OCI-LY1 (cell line): ENCODE data around the gene BRD3.

ENCODE experiments used
- H2AFZ ChIP-seq: fragments of 200-600 bp; sonication (generic), shearing (Covaris generic); 2 replicates; pipeline ENCODE4 v1.6.0; 2014; ENCODE audit warnings: antibody characterized with exemption, mild to moderate bottlenecking, low read length
- H3F3A ChIP-seq: fragments of 200-600 bp; sonication (generic), shearing (Covaris generic); 2 replicates; pipeline ENCODE4 v1.6.0; 2014; ENCODE audit warnings: mild to moderate bottlenecking, antibody characterized with exemption, low read length, moderate library complexity; ENCODE audit not compliant: insufficient read depth
- H3K27ac ChIP-seq: fragments of 200-600 bp; sonication (generic); 2 replicates; pipeline ENCODE4 v1.5.1; 2014; ENCODE audit warnings: low read length, mixed run types, mild to moderate bottlenecking, low read depth; ENCODE audit not compliant: poor library complexity, severe bottlenecking
- H3K27me3 ChIP-seq: fragments of 200-600 bp; sonication (generic); 2 replicates; pipeline ENCODE4 v1.6.0; 2014; ENCODE audit warnings: antibody characterized with exemption, mild to moderate bottlenecking, low read length, moderate library complexity; ENCODE audit not compliant: insufficient read depth
- H3K36me3 ChIP-seq: fragments of 200-600 bp; sonication (generic); 2 replicates; pipeline ENCODE4 v1.6.1; 2014; ENCODE audit warnings: mild to moderate bottlenecking, antibody characterized with exemption, low read length, moderate library complexity, mixed read lengths; ENCODE audit not compliant: insufficient read depth
- H3K4me1 ChIP-seq: fragments of 200-600 bp; sonication (generic); 2 replicates; pipeline ENCODE4 v1.5.1; 2014; ENCODE audit warnings: mild to moderate bottlenecking, low read length, moderate library complexity; ENCODE audit not compliant: insufficient read depth, severe bottlenecking
- H3K4me2 ChIP-seq: fragments of 200-600 bp; sonication (generic), shearing (Covaris generic); 2 replicates; pipeline ENCODE4 v1.6.1; 2014; ENCODE audit warnings: low read length
- H3K4me3 ChIP-seq: fragments of 200-600 bp; sonication (generic); 2 replicates; pipeline ENCODE4 v1.5.1; 2014; ENCODE audit warnings: low read length, low read depth, mild to moderate bottlenecking, mixed read lengths; ENCODE audit not compliant: poor library complexity, severe bottlenecking
- H3K79me2 ChIP-seq: fragments of 200-600 bp; shearing (Covaris generic); 2 replicates; pipeline ENCODE4 v1.6.1; 2016; ENCODE audit warnings: mixed run types, low read length, mixed read lengths; ENCODE audit not compliant: insufficient read depth
- H3K9ac ChIP-seq: fragments of 200-600 bp; sonication (generic), shearing (Covaris generic); 2 replicates; pipeline ENCODE4 v1.6.1; 2014; ENCODE audit warnings: mild to moderate bottlenecking, low read length, mixed read lengths
- H3K9me2 ChIP-seq: fragments of 200-600 bp; sonication (generic), shearing (Covaris generic); 2 replicates; pipeline ENCODE4 v1.6.1; 2014; ENCODE audit warnings: low read depth, mild to moderate bottlenecking, low read length, mixed read lengths
- H3K9me3 ChIP-seq: fragments of 200-600 bp; shearing (Covaris generic); 2 replicates; pipeline ENCODE4 v1.6.1; 2014; ENCODE audit warnings: low read length, mixed read lengths
- H4K20me1 ChIP-seq: fragments of 200-600 bp; sonication (generic), shearing (Covaris generic); 2 replicates; pipeline ENCODE4 v1.6.0; 2016; ENCODE audit warnings: mild to moderate bottlenecking, low read length; ENCODE audit not compliant: insufficient read depth
- EZH2 ChIP-seq: fragments of 200-600 bp; sonication (generic), shearing (Covaris generic); IDR thresholded peaks from 2 replicates; pipeline ENCODE4 v1.8.0; 2017; ENCODE audit warnings: borderline replicate concordance, mixed run types, mild to moderate bottlenecking, antibody characterized with exemption, low read length, moderate library complexity, mixed read lengths
- TF ChIP-seq, protein P1 (sequence below): fragments of 200-600 bp; sonication (generic), shearing (Covaris generic); IDR thresholded peaks from 2 replicates; pipeline ENCODE4 v1.5.1; 2017; ENCODE audit warnings: mild to moderate bottlenecking, antibody characterized with exemption, low read length, moderate library complexity, mixed read lengths

Gene BRD3

GRCh38 chr9:134028575-134029247 is 39.1 kb downstream of the BRD3 start:
- no peak overlapping the region for H3K27ac ChIP-seq
- H3K4me3 ChIP-seq: no peak overlapping the region
- peaks cover 7% of the 10 kb centered on the region for H3K4me1 ChIP-seq
- H3K4me2 ChIP-seq: no peak overlapping the region
- H3K27me3 ChIP-seq: no peaks in the 10 kb centered on the region
- H3K9me3 ChIP-seq: no peaks in the 10 kb centered on the region
- no peaks in the 10 kb centered on the region for H4K20me1 ChIP-seq
- no peaks in the 10 kb centered on the region for H3F3A ChIP-seq
- no peaks in the 10 kb centered on the region for H3K9me2 ChIP-seq
- H3K9ac ChIP-seq: no peak overlapping the region
- no peaks in the 10 kb centered on the region for H3K79me2 ChIP-seq
- H3K36me3 ChIP-seq: peaks cover 23% of the 10 kb centered on the region
- TF ChIP-seq EZH2: no peak
- TF ChIP-seq, protein P1, sequence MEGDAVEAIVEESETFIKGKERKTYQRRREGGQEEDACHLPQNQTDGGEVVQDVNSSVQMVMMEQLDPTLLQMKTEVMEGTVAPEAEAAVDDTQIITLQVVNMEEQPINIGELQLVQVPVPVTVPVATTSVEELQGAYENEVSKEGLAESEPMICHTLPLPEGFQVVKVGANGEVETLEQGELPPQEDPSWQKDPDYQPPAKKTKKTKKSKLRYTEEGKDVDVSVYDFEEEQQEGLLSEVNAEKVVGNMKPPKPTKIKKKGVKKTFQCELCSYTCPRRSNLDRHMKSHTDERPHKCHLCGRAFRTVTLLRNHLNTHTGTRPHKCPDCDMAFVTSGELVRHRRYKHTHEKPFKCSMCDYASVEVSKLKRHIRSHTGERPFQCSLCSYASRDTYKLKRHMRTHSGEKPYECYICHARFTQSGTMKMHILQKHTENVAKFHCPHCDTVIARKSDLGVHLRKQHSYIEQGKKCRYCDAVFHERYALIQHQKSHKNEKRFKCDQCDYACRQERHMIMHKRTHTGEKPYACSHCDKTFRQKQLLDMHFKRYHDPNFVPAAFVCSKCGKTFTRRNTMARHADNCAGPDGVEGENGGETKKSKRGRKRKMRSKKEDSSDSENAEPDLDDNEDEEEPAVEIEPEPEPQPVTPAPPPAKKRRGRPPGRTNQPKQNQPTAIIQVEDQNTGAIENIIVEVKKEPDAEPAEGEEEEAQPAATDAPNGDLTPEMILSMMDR: no peak
- no peak overlapping the region for H2AFZ ChIP-seq

- no peak for TF ChIP-seq EZH2
- TF ChIP-seq, protein P1: no peak
- H3K4me1 ChIP-seq: peaks cover 7% of the 10 kb centered on the region
- H3K4me3 ChIP-seq: no peak overlapping the region
- no peaks in the 10 kb centered on the region for H3K79me2 ChIP-seq
- H4K20me1 ChIP-seq: no peaks in the 10 kb centered on the region
- H3K9me3 ChIP-seq: no peaks in the 10 kb centered on the region
- H3K36me3 ChIP-seq: peaks cover 17% of the 10 kb centered on the region
- H2AFZ ChIP-seq: no peak overlapping the region
- no peak overlapping the region for H3K4me2 ChIP-seq
- no peak overlapping the region for H3K9ac ChIP-seq
- H3K27me3 ChIP-seq: no peaks in the 10 kb centered on the region
- H3F3A ChIP-seq: no peaks in the 10 kb centered on the region
- no peak overlapping the region for H3K27ac ChIP-seq
- no peaks in the 10 kb centered on the region for H3K9me2 ChIP-seq
These were observed 39.8 kb downstream of the BRD3 start for GRCh38 chr9:134028076-134028475.

- Histone ChIP-seq H3K4me1 (peaks cover 7% of the 10 kb centered on the region), H3F3A (no peaks in the 10 kb centered on the region)
These were observed 40.3 kb downstream of the BRD3 start for GRCh38 chr9:134027561-134027960.

More at GRCh38 chr9:134027561-134027960, 40.3 kb downstream of the BRD3 start:
- no peaks in the 10 kb centered on the region for H4K20me1 ChIP-seq
- H3K4me3 ChIP-seq: no peak overlapping the region
- no peak overlapping the region for H3K9ac ChIP-seq
- H3K27me3 ChIP-seq: no peaks in the 10 kb centered on the region
- H3K9me3 ChIP-seq: no peaks in the 10 kb centered on the region
- TF ChIP-seq, protein P1: no peak
- TF ChIP-seq EZH2: no peak
- no peak overlapping the region for H2AFZ ChIP-seq
- H3K4me2 ChIP-seq: no peak overlapping the region
- H3K79me2 ChIP-seq: no peaks in the 10 kb centered on the region
- no peak overlapping the region for H3K27ac ChIP-seq
- H3K36me3 ChIP-seq: peaks cover 14% of the 10 kb centered on the region; the same call in 1 of the 2 replicates
- no peaks in the 10 kb centered on the region for H3K9me2 ChIP-seq
